ENCODE data around the gene ZGPAT. TPM values are rescaled to one million over a fixed set of nuclear protein-coding genes. Genes with fewer than 3 reads are reported as not detected.

Gene ZGPAT
- total and polyA plus RNA-seq, 2 of the 8 experiments (the other 6 are each of a cell fraction or from before 2014, with no cell fraction given) = 14.5 to 21.4 TPM

- peak within 1 kb of the TSS; percentile 32; the same call in 1 of the 2 replicates for H3K18ac ChIP-seq (ENCODE audit: extremely low read depth, low read length)
- H3K4ac ChIP-seq (replicated peaks; ENCODE audit: insufficient read length, low read depth, low read length) = no peak within 1 kb of the TSS
- no peak within 1 kb of the TSS for H3K27ac ChIP-seq (ENCODE audit: low read depth, low read length)
- peaks cover 0 to 8% of the 10 kb centered on the region in 2 experiments; a peak in 1 of 4 replicates for H3K79me2 ChIP-seq (ENCODE audit: control insufficient read depth in 1 of 2, insufficient read depth in 2 of 2, low read length in 2 of 2)
- no peak within 1 kb of the TSS for H2BK12ac ChIP-seq (ENCODE audit: low read depth, low read length)
- no peak within 1 kb of the TSS for H4K5ac ChIP-seq (ENCODE audit: insufficient read length, low read depth, low read length)
- POLR2A ChIA-PET (ENCODE audit: partially characterized antibody) = interaction anchor here (0.6 to 2.2 kb wide), 18 partner anchors 8 to 129 kb away, joined by 3 to 14 read pairs (median 4); partner anchors contain the start of genes ARFRP1, TNFRSF6B, TPD52L2 and ZGPAT
- peaks cover 0 to 13% (median 7%) of the 10 kb centered on the region in 4 experiments; a peak in 5 of 8 replicates for H3K36me3 ChIP-seq (ENCODE audit: control insufficient read depth in 2 of 4, insufficient read depth in 4 of 4, low read length in 3 of 4)
- H2BK20ac ChIP-seq (ENCODE audit: low read length) = no peak within 1 kb of the TSS
- H3K56ac ChIP-seq (replicated peaks; ENCODE audit: insufficient read length, low read depth, low read length) = no peak within 1 kb of the TSS
- no peak for TF ChIP-seq SIRT6 (IDR thresholded peaks at IDR 0.05; ENCODE audit: low read length)
- TF ChIP-seq CHD1 (IDR thresholded peaks at IDR 0.05; ENCODE audit: low read depth, low read length) = no peak
- 0 out of 2 replicates have a peak, but pooled peaks have one; percentile 33 for TF ChIP-seq POLR2AphosphoS5 (IDR thresholded peaks at IDR 0.05; ENCODE audit: low read depth, low read length)
- no peak for TF ChIP-seq EP300 (IDR thresholded peaks at IDR 0.05; ENCODE audit: borderline replicate concordance in 1 of 2, low read depth in 2 of 2, low read length in 2 of 2)
- no peak for TF ChIP-seq YY1 (IDR thresholded peaks at IDR 0.05; ENCODE audit: low read depth, low read length)
- no peak for TF ChIP-seq SIN3A (conservative IDR thresholded peaks at IDR 0.05 in 1 of 2, IDR thresholded peaks at IDR 0.05 in 1 of 2; ENCODE audit: low read depth in 1 of 2, low read length in 2 of 2)
- TF ChIP-seq MAX (IDR thresholded peaks at IDR 0.05) = 0 out of 2 replicates have a peak, but pooled peaks have one; percentile 14
- TF ChIP-seq FOSL1 (IDR thresholded peaks at IDR 0.05; ENCODE audit: insufficient read depth, low read depth, low read length) = no peak
- TF ChIP-seq BACH1 (IDR thresholded peaks at IDR 0.05; ENCODE audit: low read length) = no peak
- H4K91ac ChIP-seq (replicated peaks; ENCODE audit: insufficient read length, low read length) = no peak within 1 kb of the TSS
- H4K20me1 ChIP-seq (replicated peaks in 1 of 2; ENCODE audit: control insufficient read depth in 1 of 2, insufficient read depth in 2 of 2, low read length in 2 of 2) = peaks cover 5 to 43% of the 10 kb centered on the region in 2 experiments
- peaks cover 0 to 15% (median 7%) of the 10 kb centered on the region in 4 experiments; a peak in 6 of 7 replicates for H3K4me1 ChIP-seq (replicated peaks in 1 of 4; ENCODE audit: control insufficient read depth in 3 of 4, insufficient read depth in 4 of 4, low read length in 3 of 4)
- peak in 1 of 2 experiments; percentile 45 for DNase-seq (ENCODE audit: low read depth in 1 of 2, low spot score in 2 of 2)
- H3K79me1 ChIP-seq (ENCODE audit: low read depth, low read length) = peaks cover 16% of the 10 kb centered on the region
- no peak for FAIRE-seq
- H2AK5ac ChIP-seq (ENCODE audit: low read depth, low read length) = peak within 1 kb of the TSS; percentile 53; the same call in 1 of the 2 replicates
- no peak within 1 kb of the TSS; the same call in 1 of the 2 replicates for H2BK5ac ChIP-seq (ENCODE audit: low read depth, low read length)
- H3K23me2 ChIP-seq (ENCODE audit: low read depth, low read length) = peaks cover 16% of the 10 kb centered on the region
- H3K9me3 ChIP-seq (ENCODE audit: insufficient read depth in 2 of 2, low read depth in 1 of 2, low read length in 1 of 2) = peaks cover 0 to 4% of the 10 kb centered on the region in 2 experiments; a peak in 2 of 4 replicates
- H2AFZ ChIP-seq (ENCODE audit: low read length) = no peak within 1 kb of the TSS
- CTCF ChIA-PET (ENCODE audit: partially characterized antibody) = interaction anchor here (0.5 to 2.1 kb wide), 12 partner anchors 10 to 204 kb away, joined by 3 to 6 read pairs (median 3); partner anchors contain the start of gene PTK6
- WGBS, 2 experiments (ENCODE audit: extremely low coverage in 1 of 2, insufficient coverage in 1 of 2, insufficient read length in 1 of 2, insufficient replicate concordance in 2 of 2, low coverage in 1 of 2, low lambda C conversion rate in 2 of 2, missing lambda C conversion rate in 1 of 2) = 96% methylated on average over 17 of the region's 31 CpGs; no CpG with 5 or more reads in 1 of the 2 experiments
- H3K4me3 ChIP-seq (ENCODE audit: extremely low read depth in 1 of 4, insufficient read depth in 2 of 4, low read depth in 3 of 4, low read length in 4 of 4) = peak within 1 kb of the TSS; percentile 25 to 68 (median 30); a peak in 6 of 8 replicates
- H4K8ac ChIP-seq (ENCODE audit: extremely low read depth, insufficient read depth, low read length) = no peak within 1 kb of the TSS
- H3K9ac ChIP-seq (replicated peaks in 1 of 4; ENCODE audit: extremely low read depth in 1 of 4, low read depth in 3 of 4, low read length in 3 of 4) = no peak within 1 kb of the TSS; a peak in 1 of 7 replicates
- no peak within 1 kb of the TSS for H3K23ac ChIP-seq (ENCODE audit: insufficient read length)
- peaks cover 0 to 12% (median 8%) of the 10 kb centered on the region in 4 experiments; a peak in 4 of 7 replicates for H3K27me3 ChIP-seq (replicated peaks in 1 of 4; ENCODE audit: control insufficient read depth in 3 of 4, extremely low read depth in 1 of 4, insufficient read depth in 3 of 4, low read length in 3 of 4)
- peak within 1 kb of the TSS; percentile 71 to 95 for H3K4me2 ChIP-seq (ENCODE audit: insufficient read depth in 1 of 2, low read depth in 2 of 2, low read length in 2 of 2)
- H3K14ac ChIP-seq (ENCODE audit: insufficient read length) = no peak within 1 kb of the TSS
- H2BK120ac ChIP-seq (replicated peaks; ENCODE audit: low read depth, low read length) = no peak within 1 kb of the TSS
- 0 out of 2 replicates have a peak within 1 kb of the TSS, but pooled peaks have one; percentile 88 for H2BK15ac ChIP-seq (ENCODE audit: low read length)
Observed at GRCh38 chr20:63735859-63736718, 28.2 kb downstream of the ZGPAT start, which contains the start of gene LIME1. Gene LIME1 (plus strand): TSS chr20:63736664. CDS start chr20:63737550, 886 bp downstream.

Measured in H1 (cell line).